IMR-90 (cell line): Measurements from ENCODE around the gene NREP. TPM values are rescaled to one million over a fixed set of nuclear protein-coding genes. Genes with fewer than 3 reads are reported as not detected.
A peak's percentile ranks its signal among the peaks of the same experiment; 100 is the strongest.

Experiments
- ATAC-seq: fragments of 200-7000 bp; cut with Tn5 transposase; 2 replicates; pipeline ENCODE4 v1.9.1; 2020; ENCODE audit warnings: low read depth, mild to moderate bottlenecking, moderate library complexity
- BruUV-seq: library from RNA; stranded (reverse); fragments of 400-500 nt; replicated peaks from 2 replicates; lab custom pipeline; 2021; lab: Mats Ljungman, UMichigan
- CTCF ChIA-PET: fragments of 300-600 bp; formaldehyde crosslinking; extraction: SDS; loops from one replicate; lab custom pipeline; 2021; ENCODE audit warnings: antibody characterized with exemption; lab: Yijun Ruan, JAX
- POLR2A ChIA-PET: fragments of 300-600 bp; sonication (Branson Sonifier 250); formaldehyde crosslinking; loops from one replicate; lab custom pipeline; 2022; ENCODE audit warnings: antibody characterized with exemption; ENCODE audit not compliant: unreplicated experiment; lab: Charles Lee
- DNase-seq: peaks from one replicate; pipeline ENCODE4 v3.0.0; 2013
- H2AFZ ChIP-seq: replicated peaks from 2 replicates; pipeline ENCODE3; 2013; ENCODE audit warnings: low read length, mild to moderate bottlenecking; ENCODE audit not compliant: poor library complexity
- H2AK5ac ChIP-seq: 2 replicates; pipeline ENCODE4 v1.6.1; 2013; ENCODE audit warnings: low read depth, low read length, inconsistent platforms
- H2AK9ac ChIP-seq: replicated peaks from 2 replicates; pipeline ENCODE3; 2013; ENCODE audit warnings: mild to moderate bottlenecking, low read depth, low read length, moderate library complexity; ENCODE audit not compliant: poor library complexity
- H2BK120ac ChIP-seq: 2 replicates; pipeline ENCODE4 v1.6.1; 2013; ENCODE audit warnings: low read depth, low read length, inconsistent platforms
- H2BK15ac ChIP-seq: 3 replicates; pipeline ENCODE4 v1.6.1; 2013; ENCODE audit warnings: low read depth, low read length, inconsistent platforms
- H2BK20ac ChIP-seq: 2 replicates; pipeline ENCODE4 v1.6.1; 2013; ENCODE audit warnings: low read depth, mild to moderate bottlenecking, inconsistent platforms, low read length, moderate library complexity
- H2BK5ac ChIP-seq: 2 replicates; pipeline ENCODE4 v1.6.1; 2013; ENCODE audit warnings: mild to moderate bottlenecking, low read depth, low read length, inconsistent platforms; ENCODE audit not compliant: poor library complexity, severe bottlenecking
- H3K14ac ChIP-seq: replicated peaks from 2 replicates; pipeline ENCODE4 v1.6.1; 2013; ENCODE audit warnings: low read depth, low read length, inconsistent platforms
- H3K18ac ChIP-seq: 2 replicates; pipeline ENCODE4 v1.6.1; 2013; ENCODE audit warnings: low read depth, low read length, control low read depth
- H3K23ac ChIP-seq: 2 replicates; pipeline ENCODE4 v1.6.1; 2013; ENCODE audit warnings: low read depth, low read length, inconsistent platforms
- H3K27ac ChIP-seq: 2 replicates; pipeline ENCODE4 v1.5.1; 2013; ENCODE audit warnings: mild to moderate bottlenecking, control low read depth, low read length; ENCODE audit not compliant: insufficient read depth
- H3K27me3 ChIP-seq: 2 replicates; pipeline ENCODE4 v1.6.1; 2013; ENCODE audit warnings: low read length; ENCODE audit not compliant: control insufficient read depth, insufficient read depth
- H3K36me3 ChIP-seq: 2 replicates; pipeline ENCODE4 v1.6.1; 2013; ENCODE audit warnings: low read length, mixed read lengths; ENCODE audit not compliant: control insufficient read depth, insufficient read depth
- H3K4ac ChIP-seq: 2 replicates; pipeline ENCODE4 v1.6.1; 2013; ENCODE audit warnings: low read depth, low read length, inconsistent platforms
- H3K4me1 ChIP-seq: 2 replicates; pipeline ENCODE4 v1.6.1; 2013; ENCODE audit warnings: low read length, mixed read lengths; ENCODE audit not compliant: control insufficient read depth, insufficient read depth
- H3K4me2 ChIP-seq: 2 replicates; pipeline ENCODE4 v1.6.1; 2013; ENCODE audit warnings: low read depth, mild to moderate bottlenecking, control low read depth, low read length, moderate library complexity
- H3K4me3 ChIP-seq: 2 replicates; pipeline ENCODE4 v1.5.1; 2013; ENCODE audit warnings: low read depth, mild to moderate bottlenecking, control low read depth, low read length, moderate library complexity; ENCODE audit not compliant: insufficient read depth
- H3K56ac ChIP-seq: 2 replicates; pipeline ENCODE4 v1.6.1; 2013; ENCODE audit warnings: low read length, inconsistent platforms; ENCODE audit not compliant: insufficient read depth; ENCODE audit errors: extremely low read depth
- H3K79me1 ChIP-seq, 2 experiments: 2 replicates each; pipeline ENCODE4 v1.6.1; 2013; ENCODE audit warnings: low read length in 2 of 2, inconsistent platforms in 1 of 2, low read depth in 1 of 2
- H3K9ac ChIP-seq: 2 replicates; pipeline ENCODE4 v1.6.1; 2013; ENCODE audit warnings: low read depth, low read length, control low read depth
- H3K9me1 ChIP-seq: 2 replicates; pipeline ENCODE4 v1.6.1; 2013; ENCODE audit warnings: low read length, inconsistent platforms; ENCODE audit not compliant: insufficient read depth
- H3K9me3 ChIP-seq: 2 replicates; pipeline ENCODE4 v1.6.1; 2013; ENCODE audit warnings: low read length; ENCODE audit not compliant: control insufficient read depth, insufficient read depth
- H4K20me1 ChIP-seq: 2 replicates; pipeline ENCODE4 v1.6.1; 2013; ENCODE audit warnings: low read length, inconsistent platforms; ENCODE audit not compliant: insufficient read depth
- H4K5ac ChIP-seq: 2 replicates; pipeline ENCODE4 v1.6.1; 2013; ENCODE audit warnings: mild to moderate bottlenecking, low read depth, low read length, control low read depth
- H4K8ac ChIP-seq, 2 experiments: 2 replicates each; pipeline ENCODE4 v1.6.1; 2013; ENCODE audit warnings: low read depth in 2 of 2, low read length in 2 of 2, control low read depth in 1 of 2, inconsistent platforms in 1 of 2
- H4K91ac ChIP-seq: 2 replicates; pipeline ENCODE4 v1.6.1; 2013; ENCODE audit warnings: low read depth, low read length, inconsistent platforms; ENCODE audit not compliant: insufficient read depth
- BHLHE40 ChIP-seq: fragments of 150-350 bp; IDR thresholded peaks from 2 replicates; pipeline ENCODE4 v1.6.1; 2016; ENCODE audit warnings: mild to moderate bottlenecking, low read depth, low read length
- CHD1 ChIP-seq: IDR thresholded peaks from 2 replicates; pipeline ENCODE4 v1.6.1; 2012; ENCODE audit warnings: low read depth, low read length, improper control_type of control experiment
- FOS ChIP-seq: fragments of 150-350 bp; IDR thresholded peaks from 2 replicates; pipeline ENCODE4 v1.6.1; 2016; ENCODE audit warnings: low read depth, low read length
- MAFK ChIP-seq: IDR thresholded peaks from 2 replicates; pipeline ENCODE4 v1.6.1; 2012; ENCODE audit warnings: low read depth, low read length, improper control_type of control experiment
- MAZ ChIP-seq: IDR thresholded peaks from 2 replicates; pipeline ENCODE4 v1.6.1; 2012; ENCODE audit warnings: low read depth, mild to moderate bottlenecking, low read length, improper control_type of control experiment, moderate library complexity, borderline replicate concordance
- MXI1 ChIP-seq: IDR thresholded peaks from 2 replicates; pipeline ENCODE4 v1.6.1; 2012; ENCODE audit warnings: low read depth, mild to moderate bottlenecking, low read length, moderate library complexity, borderline replicate concordance
- NFE2L2 ChIP-seq: fragments of 150-350 bp; IDR thresholded peaks from 2 replicates; pipeline ENCODE4 v1.6.1; 2016; ENCODE audit warnings: low read depth, mild to moderate bottlenecking, low read length
- POLR2A ChIP-seq: IDR thresholded peaks from 2 replicates; pipeline ENCODE4 v1.6.1; 2012; ENCODE audit warnings: mild to moderate bottlenecking, low read depth, low read length
- RAD21 ChIP-seq: IDR thresholded peaks from 2 replicates; pipeline ENCODE4 v1.6.1; 2012; ENCODE audit warnings: low read length, improper control_type of control experiment
- RCOR1 ChIP-seq: IDR thresholded peaks from 2 replicates; pipeline ENCODE4 v1.6.1; 2012; ENCODE audit warnings: mild to moderate bottlenecking, low read length, improper control_type of control experiment; ENCODE audit not compliant: insufficient replicate concordance
- RFX5 ChIP-seq: IDR thresholded peaks from 2 replicates; pipeline ENCODE4 v1.8.0; 2012; ENCODE audit warnings: low read depth, mild to moderate bottlenecking, low read length, moderate library complexity
- SMC3 ChIP-seq: fragments of 150-350 bp; IDR thresholded peaks from 2 replicates; pipeline ENCODE4 v1.6.1; 2016; ENCODE audit warnings: low read depth, mild to moderate bottlenecking, antibody characterized with exemption, low read length, moderate library complexity
- WGBS, 2 experiments: methylation state at CpG; one replicate each; pipeline versions ENCODE4 v1.1.5 to v1.1.7; 2013; ENCODE audit warnings: missing lambda C conversion rate in 2 of 2; ENCODE audit not compliant: insufficient read length in 1 of 2; ENCODE audit errors: extremely low coverage in 2 of 2; 5-methylcytosine and 5-hydroxymethylcytosine counted together
- dilution Hi-C: fragments of 300-500 bp; cut with HindIII; formaldehyde crosslinking; loops from one replicate; pipeline ENCODE4 v1.14.3; 2018; ENCODE audit warnings: low sequenced_read_pairs; ENCODE audit not compliant: unreplicated experiment
- in situ Hi-C: fragments of 300-500 bp; cut with MboI; formaldehyde crosslinking; loops from 3 replicates; pipeline ENCODE4 v1.14.3; 2019; ENCODE audit warnings: low sequenced_read_pairs, inconsistent platforms, mixed read lengths
- intact Hi-C: fragments of 100-400 bp; cut with micrococcal nuclease; formaldehyde crosslinking; loops from 2 replicates; pipeline ENCODE4 v1.10.0; 2022
- polyA plus RNA-seq, 3 experiments: library from polyadenylated mRNA; depleted of rRNA; stranded (reverse); fragments of >200 nt; gene quantifications; 2 replicates each; pipeline ENCODE4 v1.2.3, GENCODE V29; 2012; ENCODE audit warnings: low replicate concordance in 1 of 3
- total RNA-seq: library from RNA; depleted of rRNA; stranded (reverse); fragments of >200 nt; gene quantifications from 2 replicates; pipeline ENCODE4 v1.2.3, GENCODE V29; 2012
- TF ChIP-seq, protein P1 (sequence below): conservative IDR thresholded peaks from 2 replicates; pipeline ENCODE4 v1.5.1; 2012; ENCODE audit warnings: mild to moderate bottlenecking, low read depth, low read length, improper control_type of control experiment
- TF ChIP-seq, protein P2 (sequence below): fragments of 150-350 bp; IDR thresholded peaks from 2 replicates; pipeline ENCODE4 v1.6.1; 2017; ENCODE audit warnings: mild to moderate bottlenecking, antibody characterized with exemption, low read length, low read depth

The NREP gene
- total and polyA plus RNA-seq, 2 of the 4 experiments (the other 2 are of a cell fraction) = 178 to 277 TPM

DNA sequence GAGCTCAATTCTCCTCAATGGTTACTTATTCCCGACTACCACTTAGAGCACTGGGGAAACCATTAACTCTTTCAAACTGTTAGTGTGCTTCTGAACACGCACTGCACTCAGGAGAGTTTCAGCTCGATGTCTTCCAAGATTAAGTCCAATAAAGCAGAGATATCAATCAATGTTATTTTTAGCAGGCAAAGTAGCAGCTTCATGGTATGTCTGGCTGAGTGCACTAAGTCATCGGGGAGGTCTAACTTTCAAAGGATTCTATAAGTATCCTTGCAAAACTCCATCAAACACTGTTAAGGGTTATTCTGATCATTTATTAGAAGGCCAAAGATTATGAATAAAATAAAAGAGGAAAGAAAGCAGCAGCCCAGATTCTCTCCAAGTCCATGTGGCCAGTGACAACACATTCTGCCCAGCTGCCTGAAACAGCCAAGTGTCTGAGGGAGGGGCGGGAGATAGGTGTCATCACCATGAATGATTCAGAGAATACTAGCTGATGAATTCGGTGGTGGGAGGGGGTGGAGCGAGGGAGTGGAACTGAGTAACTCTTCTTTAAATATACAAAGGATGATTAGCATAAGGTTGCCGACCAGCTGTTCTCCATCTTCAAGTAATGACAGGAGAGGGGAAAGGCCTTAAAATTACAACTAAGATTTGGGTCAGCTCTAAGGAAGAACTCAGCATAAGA is 21.3 kb downstream of the NREP start:
- dilution Hi-C loops = no loop called here
- peak; percentile 89 for ATAC-seq
- peak overlapping the region; percentile 28; the same call in 1 of the 2 replicates for H3K9ac ChIP-seq
- peak; percentile 95 for TF ChIP-seq MXI1
- no peak for TF ChIP-seq RFX5
- peak; percentile 19 for TF ChIP-seq RCOR1
- no peak for TF ChIP-seq POLR2A
- TF ChIP-seq CHD1 = no peak
- TF ChIP-seq MAFK = no peak
- peak; percentile 81 for TF ChIP-seq FOS
- TF ChIP-seq RAD21 = no peak
- no peak for TF ChIP-seq SMC3
- TF ChIP-seq NFE2L2 = peak; percentile 36; the same call in 1 of the 2 replicates
- TF ChIP-seq BHLHE40 = peak; percentile 47; the same call in 1 of the 2 replicates
- peak; percentile 98 for TF ChIP-seq MAZ
- TF ChIP-seq, protein P1, sequence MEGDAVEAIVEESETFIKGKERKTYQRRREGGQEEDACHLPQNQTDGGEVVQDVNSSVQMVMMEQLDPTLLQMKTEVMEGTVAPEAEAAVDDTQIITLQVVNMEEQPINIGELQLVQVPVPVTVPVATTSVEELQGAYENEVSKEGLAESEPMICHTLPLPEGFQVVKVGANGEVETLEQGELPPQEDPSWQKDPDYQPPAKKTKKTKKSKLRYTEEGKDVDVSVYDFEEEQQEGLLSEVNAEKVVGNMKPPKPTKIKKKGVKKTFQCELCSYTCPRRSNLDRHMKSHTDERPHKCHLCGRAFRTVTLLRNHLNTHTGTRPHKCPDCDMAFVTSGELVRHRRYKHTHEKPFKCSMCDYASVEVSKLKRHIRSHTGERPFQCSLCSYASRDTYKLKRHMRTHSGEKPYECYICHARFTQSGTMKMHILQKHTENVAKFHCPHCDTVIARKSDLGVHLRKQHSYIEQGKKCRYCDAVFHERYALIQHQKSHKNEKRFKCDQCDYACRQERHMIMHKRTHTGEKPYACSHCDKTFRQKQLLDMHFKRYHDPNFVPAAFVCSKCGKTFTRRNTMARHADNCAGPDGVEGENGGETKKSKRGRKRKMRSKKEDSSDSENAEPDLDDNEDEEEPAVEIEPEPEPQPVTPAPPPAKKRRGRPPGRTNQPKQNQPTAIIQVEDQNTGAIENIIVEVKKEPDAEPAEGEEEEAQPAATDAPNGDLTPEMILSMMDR = no peak
- TF ChIP-seq, protein P2, sequence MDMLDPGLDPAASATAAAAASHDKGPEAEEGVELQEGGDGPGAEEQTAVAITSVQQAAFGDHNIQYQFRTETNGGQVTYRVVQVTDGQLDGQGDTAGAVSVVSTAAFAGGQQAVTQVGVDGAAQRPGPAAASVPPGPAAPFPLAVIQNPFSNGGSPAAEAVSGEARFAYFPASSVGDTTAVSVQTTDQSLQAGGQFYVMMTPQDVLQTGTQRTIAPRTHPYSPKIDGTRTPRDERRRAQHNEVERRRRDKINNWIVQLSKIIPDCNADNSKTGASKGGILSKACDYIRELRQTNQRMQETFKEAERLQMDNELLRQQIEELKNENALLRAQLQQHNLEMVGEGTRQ = peak; percentile 46; the same call in 1 of the 2 replicates

More for the DNA sequence above, 21.3 kb downstream of the NREP start:
- H3K4me1 ChIP-seq = peaks cover 31% of the 10 kb centered on the region
- H3K27me3 ChIP-seq = no peaks in the 10 kb centered on the region
- CTCF ChIA-PET = interaction anchor here (0.8 to 1.6 kb wide), 2 partner anchors 22 to 410 kb away, joined by 3 to 5 read pairs; no protein-coding TSS in a partner anchor
- no peaks in the 10 kb centered on the region for H3K9me3 ChIP-seq
- peak overlapping the region; percentile 78 for H2BK120ac ChIP-seq
- H3K79me1 ChIP-seq = peaks cover 26 to 60% of the 10 kb centered on the region in 2 experiments
- H4K91ac ChIP-seq = peak overlapping the region; percentile 83
- peak overlapping the region; percentile 95 for H2BK15ac ChIP-seq
- H4K20me1 ChIP-seq = no peaks in the 10 kb centered on the region
- H4K5ac ChIP-seq = peak overlapping the region; percentile 65; the same call in 1 of the 2 replicates
- peak overlapping the region; percentile 19 to 38; a peak in 3 of 4 replicates for H4K8ac ChIP-seq
- peak overlapping the region; percentile 80 for H3K14ac ChIP-seq
- peaks cover 23% of the 10 kb centered on the region for H3K36me3 ChIP-seq
- intact Hi-C loops (loop anchor here (1.0 to 5.0 kb wide), 2 partner anchors 93 to 262 kb away; no protein-coding TSS in a partner anchor), in situ Hi-C loops (no loop called here)
- H3K4me2 ChIP-seq = peak overlapping the region; percentile 27; the same call in 1 of the 2 replicates
- H3K18ac ChIP-seq = peak overlapping the region; percentile 85; the same call in 1 of the 2 replicates
- H2BK20ac ChIP-seq = peak overlapping the region; percentile 79; the same call in 1 of the 2 replicates
- H3K27ac ChIP-seq = no peak overlapping the region
- H2AK5ac ChIP-seq = peak overlapping the region; percentile 72
- H3K4ac ChIP-seq = peak overlapping the region; percentile 59; the same call in 1 of the 2 replicates
- POLR2A ChIA-PET = interaction anchor here (0.6 kb wide), 3 partner anchors 19 to 282 kb away, joined by 3 to 6 read pairs (median 5); no protein-coding TSS in a partner anchor
- H2AFZ ChIP-seq = no peak overlapping the region
- H3K4me3 ChIP-seq = no peak overlapping the region
- H2BK5ac ChIP-seq = peak overlapping the region; percentile 75
- peak; percentile 98 for DNase-seq
- H3K23ac ChIP-seq = no peak overlapping the region
- H3K9me1 ChIP-seq = peaks cover 22% of the 10 kb centered on the region
- peak overlapping the region; percentile 56; the same call in 1 of the 2 replicates for H3K56ac ChIP-seq
- no TSS peak for BruUV-seq
- 86% methylated on average over 1 of the region's 8 CpGs; no CpG with 5 or more reads in 1 of the 2 experiments for WGBS, 2 experiments
- no peak overlapping the region for H2AK9ac ChIP-seq
